Suprapubic skin (tissue), 4 donors: ENCODE measurements around the gene APBB3. TPM values are rescaled to one million over a fixed set of nuclear protein-coding genes. Genes with fewer than 3 reads are reported as not detected.
"Not testable (repeated sequence)": the region's sequence is repeated elsewhere in the genome, so short reads cannot be mapped to it uniquely, and the experiment has no call there.

Source experiments
- DNase-seq, 2 donors: peaks; one replicate each; pipeline ENCODE4 v3.0.0-alpha.2; 2019; ENCODE audit warnings: low spot score in 2 of 2
- H3K27ac ChIP-seq: fragments of 200-600 bp; sonication (generic); one replicate; pipeline ENCODE4 v1.5.1; 2019
- H3K27me3 ChIP-seq: fragments of 200-600 bp; sonication (generic); one replicate; pipeline ENCODE4 v1.5.1; 2019
- H3K36me3 ChIP-seq: fragments of 200-600 bp; sonication (generic); one replicate; pipeline ENCODE4 v1.5.1; 2019
- H3K4me1 ChIP-seq: fragments of 200-600 bp; sonication (generic); one replicate; pipeline ENCODE4 v1.5.1; 2019
- H3K4me3 ChIP-seq: fragments of 200-600 bp; sonication (generic); one replicate; pipeline ENCODE4 v1.5.1; 2019; ENCODE audit warnings: mild to moderate bottlenecking
- H3K9me3 ChIP-seq: fragments of 200-600 bp; sonication (generic); one replicate; pipeline ENCODE4 v1.5.1; 2019
- CTCF ChIP-seq, 2 donors: fragments of 200-600 bp in 1 of 2; fragments of 450-650 bp in 1 of 2; sonication (generic) in 1 of 2; IDR thresholded peaks; one replicate each; pipeline ENCODE4 v1.5.1; 2016 to 2019; ENCODE audit warnings: antibody characterized with exemption in 2 of 2, mild to moderate bottlenecking in 1 of 2, moderate library complexity in 1 of 2
- EP300 ChIP-seq: sonication (generic); formaldehyde crosslinking; IDR thresholded peaks from one replicate; pipeline ENCODE4 v1.6.1; 2017; ENCODE audit warnings: antibody characterized with exemption
- POLR2A ChIP-seq, 2 donors: fragments of 450-650 bp; IDR thresholded peaks; one replicate each; pipeline ENCODE4 v1.6.1; 2017; ENCODE audit warnings: antibody characterized with exemption in 2 of 2, mild to moderate bottlenecking in 2 of 2, moderate library complexity in 2 of 2
- POLR2AphosphoS5 ChIP-seq, 3 donors: sonication (generic); formaldehyde crosslinking; IDR thresholded peaks; one replicate each; pipeline ENCODE4 v1.6.1; 2017; ENCODE audit warnings: antibody characterized with exemption in 3 of 3
- WGBS: methylation state at CpG from one replicate; pipeline ENCODE4 v1.1.5; 2018; 5-methylcytosine and 5-hydroxymethylcytosine counted together
- total RNA-seq, 4 donors: library from RNA; depleted of rRNA; stranded (reverse); fragments of >200 nt; gene quantifications; one replicate each; pipeline ENCODE4 v1.1.0, GENCODE V29; 2016

Gene APBB3
- total RNA-seq, 4 donors from 2014 or later: 14.5 to 57.9 (median 27.3) TPM

- H3K4me1 ChIP-seq: peaks cover 16% of the 10 kb centered on the region
- no peaks in the 10 kb centered on the region for H3K27me3 ChIP-seq
- no peaks in the 10 kb centered on the region for H3K9me3 ChIP-seq
- no peak for DNase-seq
- TF ChIP-seq POLR2AphosphoS5 (IDR thresholded peaks at IDR 0.05): no peak
- TF ChIP-seq CTCF (IDR thresholded peaks at IDR 0.05): no peak
- no peak for TF ChIP-seq EP300
- TF ChIP-seq POLR2A (IDR thresholded peaks at IDR 0.05): no peak
- WGBS: 16% methylated on average over 5 of the region's 5 CpGs
- H3K27ac ChIP-seq: peak overlapping the region; percentile 56
- H3K4me3 ChIP-seq: no peak overlapping the region
- H3K36me3 ChIP-seq: no peaks in the 10 kb centered on the region
Observed at GRCh38 chr5:140588311-140589070, 24.1 kb upstream of the APBB3 start.

- H3K27ac ChIP-seq: no peak overlapping the region
Observed at GRCh38 chr5:140587495-140587894, 23.1 kb upstream of the APBB3 start.

DNA sequence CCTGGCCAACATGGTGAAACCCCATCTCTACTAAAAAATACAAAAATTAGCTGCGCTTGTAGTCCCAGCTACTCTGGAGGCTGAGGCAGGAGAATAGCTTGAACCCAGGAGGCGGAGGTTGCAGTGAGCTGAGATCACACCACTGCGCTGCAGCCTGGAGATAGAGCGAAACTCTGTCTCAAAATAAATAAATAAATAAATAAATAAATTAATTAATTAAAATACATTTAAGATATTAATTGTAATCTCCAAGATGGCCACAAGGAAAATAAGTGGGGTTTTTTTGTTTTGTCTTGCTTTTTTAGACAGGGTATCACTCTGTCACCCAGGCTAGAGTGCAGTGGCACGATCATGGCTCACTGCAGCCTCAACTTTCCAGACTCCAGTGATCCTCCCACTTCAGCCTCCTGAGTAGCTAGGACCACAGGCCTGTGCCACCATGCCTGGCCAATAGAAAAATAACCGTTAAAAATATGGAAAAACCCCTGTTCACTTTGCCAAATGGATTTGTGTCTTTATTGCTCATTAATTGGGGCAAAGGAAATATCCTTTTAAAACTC lies 14.9 kb upstream of the APBB3 start:
- H3K4me3 ChIP-seq, DNase-seq, H3K36me3 ChIP-seq, H3K27ac ChIP-seq, H3K27me3 ChIP-seq, H3K4me1 ChIP-seq, H3K9me3 ChIP-seq: not testable (repeated sequence)
- WGBS: 87% methylated on average over 6 of the region's 6 CpGs

More at GRCh38 chr5:140587495-140587894, 23.1 kb upstream of the APBB3 start:
- Histone ChIP-seq H3K27me3 (no peaks in the 10 kb centered on the region), H3K4me1 (peaks cover 16% of the 10 kb centered on the region), H3K36me3 (no peaks in the 10 kb centered on the region), H3K9me3 (peaks cover 3% of the 10 kb centered on the region), H3K4me3 (no peak overlapping the region)
- WGBS: 100% methylated on average over 1 of the region's 1 CpG
- TF ChIP-seq POLR2A (IDR thresholded peaks at IDR 0.05) (no peak), POLR2AphosphoS5 (IDR thresholded peaks at IDR 0.05) (no peak), CTCF (IDR thresholded peaks at IDR 0.05) (no peak), EP300 (no peak)
- no peak for DNase-seq

- Histone ChIP-seq H3K27ac (no peak overlapping the region), H3K4me1 (no peaks in the 10 kb centered on the region), H3K27me3 (no peaks in the 10 kb centered on the region), H3K9me3 (no peaks in the 10 kb centered on the region), H3K4me3 (no peak overlapping the region), H3K36me3 (no peaks in the 10 kb centered on the region)
- TF ChIP-seq POLR2AphosphoS5 (IDR thresholded peaks at IDR 0.05) (no peak), EP300 (no peak), POLR2A (IDR thresholded peaks at IDR 0.05) (no peak), CTCF (IDR thresholded peaks at IDR 0.05) (no peak)
- no peak for DNase-seq
- WGBS: 62% methylated on average over 2 of the region's 2 CpGs
Observed at GRCh38 chr5:140576776-140577201, 12.4 kb upstream of the APBB3 start.

- Histone ChIP-seq H3K9me3 (no peaks in the 10 kb centered on the region), H3K36me3 (peaks cover 2% of the 10 kb centered on the region), H3K27ac (no peak overlapping the region), H3K4me1 (peaks cover 5% of the 10 kb centered on the region), H3K4me3 (no peak overlapping the region), H3K27me3 (no peaks in the 10 kb centered on the region)
- no peak for TF ChIP-seq EP300
- TF ChIP-seq CTCF (IDR thresholded peaks at IDR 0.05): peak in 1 of 2 donors; percentile 27
- 89% methylated on average over 8 of the region's 8 CpGs for WGBS
- DNase-seq: no peak
Observed at GRCh38 chr5:140575309-140575708, 10.9 kb upstream of the APBB3 start.
